Muscle layer of colon (tissue), 2 donors: ENCODE measurements around the gene BEND7.

Experiments used
- H3K27ac ChIP-seq: one replicate; pipeline ENCODE4 v1.7.0; 2013; ENCODE audit warnings: low read depth, mild to moderate bottlenecking, low read length, moderate library complexity
- H3K27me3 ChIP-seq, 2 donors: one replicate each; pipeline ENCODE4 v1.7.0; 2013; ENCODE audit warnings: low read length in 2 of 2, mild to moderate bottlenecking in 2 of 2; ENCODE audit not compliant: insufficient read depth in 2 of 2, control insufficient read depth in 1 of 2
- H3K36me3 ChIP-seq: one replicate; pipeline ENCODE4 v1.7.0; 2013; ENCODE audit warnings: mild to moderate bottlenecking, low read length; ENCODE audit not compliant: insufficient read depth
- H3K4me1 ChIP-seq: one replicate; pipeline ENCODE4 v1.7.0; 2013; ENCODE audit warnings: mild to moderate bottlenecking, low read length; ENCODE audit not compliant: insufficient read depth
- H3K4me3 ChIP-seq, 2 donors: one replicate each; pipeline ENCODE4 v1.7.0; 2013; ENCODE audit warnings: low read length in 2 of 2, low read depth in 1 of 2, mild to moderate bottlenecking in 1 of 2, moderate library complexity in 1 of 2
- H3K9ac ChIP-seq: one replicate; pipeline ENCODE4 v1.7.0; 2013; ENCODE audit warnings: low read length
- H3K9me3 ChIP-seq: one replicate; pipeline ENCODE4 v1.7.0; 2013; ENCODE audit warnings: mild to moderate bottlenecking, low read length
- donor health status: abdominal sarcoma.
- donor health status: Adenocarcinoma of cecum.

BEND7 gene

GRCh38 chr10:13496164-13496563 is 32.6 kb downstream of the BEND7 start:
- H3K36me3 ChIP-seq = peaks cover 33% of the 10 kb centered on the region
- H3K4me1 ChIP-seq = no peaks in the 10 kb centered on the region
- H3K9ac ChIP-seq = no peak overlapping the region
- no peaks in the 10 kb centered on the region for H3K9me3 ChIP-seq
- no peak overlapping the region for H3K4me3 ChIP-seq
- no peak overlapping the region for H3K27ac ChIP-seq
- H3K27me3 ChIP-seq = no peaks in the 10 kb centered on the region

DNA sequence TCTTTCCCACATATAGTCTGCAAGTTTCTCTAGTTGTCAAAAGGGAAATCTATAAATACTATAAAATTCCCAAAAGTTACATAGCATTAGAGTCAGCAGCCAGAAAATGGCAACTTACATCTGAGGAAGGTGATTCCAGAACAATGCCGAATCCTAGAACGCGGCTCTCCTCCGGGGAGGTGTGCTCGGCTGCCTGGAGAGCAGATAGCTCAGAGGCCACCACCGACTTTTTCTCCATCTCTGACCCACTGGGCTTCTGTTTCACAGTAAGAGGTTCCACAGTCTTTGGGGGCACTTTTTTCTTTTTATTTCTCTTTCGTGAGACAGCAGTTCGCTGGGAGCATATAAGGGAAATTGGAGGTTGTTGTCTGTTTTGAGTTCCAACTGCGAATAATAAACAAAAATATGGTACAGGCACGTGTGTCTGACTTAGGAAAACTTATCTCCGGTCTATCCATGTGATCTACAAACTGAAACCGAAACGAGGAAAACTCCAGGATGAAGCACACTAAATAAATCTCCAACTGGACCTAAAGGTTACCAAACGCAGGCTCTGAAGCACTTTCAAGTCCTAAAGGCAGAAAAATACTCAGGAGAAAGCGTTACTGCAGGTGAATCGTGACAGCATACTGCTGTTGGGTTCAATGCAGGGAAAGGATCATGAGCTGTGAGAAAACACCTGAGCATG is 36.2 kb downstream of the BEND7 start:
- H3K4me1 ChIP-seq = no peaks in the 10 kb centered on the region
- no peaks in the 10 kb centered on the region for H3K27me3 ChIP-seq
- H3K9me3 ChIP-seq = no peaks in the 10 kb centered on the region
- H3K36me3 ChIP-seq = peaks cover 31% of the 10 kb centered on the region
- H3K9ac ChIP-seq = no peak overlapping the region
- no peak overlapping the region for H3K4me3 ChIP-seq
- H3K27ac ChIP-seq = no peak overlapping the region

DNA sequence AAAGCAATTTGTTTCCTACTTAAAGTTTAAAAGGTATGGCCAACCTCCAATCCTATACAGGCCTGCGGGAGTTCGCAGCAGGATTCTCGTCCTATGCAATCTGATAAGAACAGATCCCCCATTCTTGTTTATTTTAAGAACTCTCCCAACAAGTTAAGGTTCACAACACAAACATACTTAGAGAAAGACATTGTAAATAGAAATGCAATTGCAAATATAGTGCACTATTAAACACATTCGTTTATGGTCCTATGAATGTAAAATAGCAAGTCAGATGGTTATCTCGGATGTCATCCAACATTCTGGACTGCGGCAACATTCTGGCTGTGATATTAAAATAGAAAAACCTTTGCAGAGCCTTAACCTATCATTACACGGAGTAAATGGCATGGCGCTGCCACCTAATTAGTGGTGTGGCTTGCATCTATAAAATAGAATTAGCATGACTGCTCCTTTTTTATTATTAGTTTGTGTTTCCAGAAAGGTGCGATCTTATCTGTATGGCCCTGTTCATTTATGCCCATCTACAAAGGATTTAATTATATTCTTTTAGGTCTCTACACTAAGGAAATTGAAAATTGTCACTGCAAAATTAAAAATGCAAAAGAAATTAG is 37.0 kb downstream of the BEND7 start:
- H3K27me3 ChIP-seq = no peaks in the 10 kb centered on the region
- H3K36me3 ChIP-seq = peaks cover 31% of the 10 kb centered on the region
- no peaks in the 10 kb centered on the region for H3K4me1 ChIP-seq
- H3K4me3 ChIP-seq = no peak overlapping the region
- H3K9ac ChIP-seq = no peak overlapping the region
- no peaks in the 10 kb centered on the region for H3K9me3 ChIP-seq
- no peak overlapping the region for H3K27ac ChIP-seq

DNA sequence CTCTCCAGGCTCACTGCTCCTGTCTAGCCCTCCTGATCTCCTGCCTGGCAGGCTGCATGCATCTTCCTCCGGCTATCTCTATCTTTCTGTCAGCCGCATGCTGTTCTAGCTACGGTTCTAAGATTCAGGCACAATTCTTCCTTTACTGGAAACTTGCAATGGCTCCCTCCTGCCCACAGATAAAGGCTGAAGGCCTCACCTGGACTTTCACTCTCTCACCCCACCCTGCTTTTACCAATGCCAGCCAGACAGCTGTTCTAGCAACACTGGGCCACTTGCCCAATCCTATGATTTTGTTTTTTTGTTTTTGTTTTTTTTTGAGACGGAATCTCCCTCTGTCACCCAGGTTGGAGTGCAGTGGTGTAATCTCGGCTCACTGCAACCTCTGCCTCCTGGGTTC is 38.3 kb downstream of the BEND7 start:
- Histone ChIP-seq H3K9me3 (no peaks in the 10 kb centered on the region), H3K9ac (no peak overlapping the region), H3K4me3 (no peak overlapping the region), H3K4me1 (no peaks in the 10 kb centered on the region), H3K27me3 (no peaks in the 10 kb centered on the region), H3K36me3 (peaks cover 20% of the 10 kb centered on the region), H3K27ac (no peak overlapping the region)

- Histone ChIP-seq H3K36me3 (peaks cover 15% of the 10 kb centered on the region), H3K4me1 (no peaks in the 10 kb centered on the region), H3K27me3 (no peaks in the 10 kb centered on the region), H3K4me3 (no peak overlapping the region), H3K9me3 (no peaks in the 10 kb centered on the region), H3K9ac (no peak overlapping the region), H3K27ac (no peak overlapping the region)
Observed at GRCh38 chr10:13489035-13489599, 39.7 kb downstream of the BEND7 start.

DNA sequence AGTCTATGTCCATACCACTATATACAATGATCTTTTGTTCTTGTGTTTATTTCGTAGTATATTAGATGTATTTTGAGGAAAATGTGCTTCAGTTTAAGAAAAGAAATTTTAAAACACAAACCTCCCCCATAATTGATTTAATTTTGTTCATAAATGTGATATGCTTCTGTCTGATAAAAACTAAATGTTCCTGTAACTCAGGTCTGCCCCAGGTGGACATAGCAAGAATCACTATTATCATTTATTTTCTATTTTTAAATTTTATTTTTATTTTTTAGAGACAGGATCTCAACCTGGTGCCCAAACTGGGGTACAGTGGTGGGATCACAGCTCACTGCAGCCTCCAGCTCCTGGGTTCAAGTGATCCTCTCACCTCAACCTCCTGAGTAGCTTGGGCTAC is 43.2 kb downstream of the BEND7 start:
- H3K9me3 ChIP-seq = no peaks in the 10 kb centered on the region
- no peak overlapping the region for H3K9ac ChIP-seq
- H3K4me1 ChIP-seq = no peaks in the 10 kb centered on the region
- no peaks in the 10 kb centered on the region for H3K27me3 ChIP-seq
- H3K27ac ChIP-seq = no peak overlapping the region
- no peak overlapping the region for H3K4me3 ChIP-seq
- H3K36me3 ChIP-seq = peaks cover 7% of the 10 kb centered on the region

- Histone ChIP-seq H3K9ac (no peak overlapping the region), H3K36me3 (peaks cover 4% of the 10 kb centered on the region), H3K9me3 (no peaks in the 10 kb centered on the region), H3K27me3 (no peaks in the 10 kb centered on the region), H3K4me1 (no peaks in the 10 kb centered on the region), H3K27ac (no peak overlapping the region), H3K4me3 (no peak overlapping the region)
Observed at GRCh38 chr10:13483951-13484350, 44.9 kb downstream of the BEND7 start.

- Histone ChIP-seq H3K9me3 (no peaks in the 10 kb centered on the region), H3K4me1 (no peaks in the 10 kb centered on the region), H3K9ac (no peak overlapping the region), H3K4me3 (no peak overlapping the region), H3K27me3 (no peaks in the 10 kb centered on the region), H3K36me3 (peaks cover 4% of the 10 kb centered on the region), H3K27ac (no peak overlapping the region)
Observed at GRCh38 chr10:13483073-13483472, 45.7 kb downstream of the BEND7 start.

GRCh38 chr10:13481690-13482089 is 47.1 kb downstream of the BEND7 start:
- Histone ChIP-seq H3K9me3 (no peaks in the 10 kb centered on the region), H3K4me3 (no peak overlapping the region), H3K27me3 (no peaks in the 10 kb centered on the region), H3K9ac (no peak overlapping the region), H3K4me1 (no peaks in the 10 kb centered on the region), H3K36me3 (peaks cover 4% of the 10 kb centered on the region), H3K27ac (no peak overlapping the region)

GRCh38 chr10:13475124-13475523 is 53.7 kb downstream of the BEND7 start:
- Histone ChIP-seq H3K27ac (no peak overlapping the region), H3K4me1 (no peaks in the 10 kb centered on the region), H3K4me3 (no peak overlapping the region), H3K36me3 (peaks cover 21% of the 10 kb centered on the region), H3K9me3 (no peaks in the 10 kb centered on the region), H3K9ac (no peak overlapping the region), H3K27me3 (no peaks in the 10 kb centered on the region)

DNA sequence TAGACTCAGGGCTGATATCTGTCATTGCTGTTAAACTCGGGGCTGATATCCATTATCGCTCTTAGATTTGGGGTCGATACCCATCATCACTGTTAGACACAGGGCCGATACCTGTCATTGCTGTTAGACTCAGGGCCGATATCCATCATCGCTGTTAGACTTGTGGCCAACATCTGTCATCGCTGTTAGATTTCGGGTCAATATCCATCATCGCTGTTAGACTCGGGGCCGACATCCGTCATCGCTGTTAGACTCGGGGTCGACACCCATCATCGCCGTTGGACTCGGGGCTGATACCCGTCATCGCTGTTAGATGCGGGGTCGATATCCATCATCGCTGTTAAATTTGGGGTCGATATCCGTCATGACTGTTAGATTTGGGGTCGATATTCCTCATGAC is 54.8 kb downstream of the BEND7 start:
- no peaks in the 10 kb centered on the region for H3K9me3 ChIP-seq
- H3K27me3 ChIP-seq = no peaks in the 10 kb centered on the region
- no peak overlapping the region for H3K9ac ChIP-seq
- H3K27ac ChIP-seq = no peak overlapping the region
- no peaks in the 10 kb centered on the region for H3K4me1 ChIP-seq
- H3K36me3 ChIP-seq = peaks cover 17% of the 10 kb centered on the region
- no peak overlapping the region for H3K4me3 ChIP-seq

- H3K4me3 ChIP-seq = no peak overlapping the region
- no peaks in the 10 kb centered on the region for H3K27me3 ChIP-seq
- no peak overlapping the region for H3K27ac ChIP-seq
- no peaks in the 10 kb centered on the region for H3K4me1 ChIP-seq
- H3K36me3 ChIP-seq = peaks cover 17% of the 10 kb centered on the region
- H3K9me3 ChIP-seq = no peaks in the 10 kb centered on the region
- no peak overlapping the region for H3K9ac ChIP-seq
Observed at GRCh38 chr10:13472359-13472758, 56.5 kb downstream of the BEND7 start.
